ENCODE results near the gene ANKRD6.

DNA sequence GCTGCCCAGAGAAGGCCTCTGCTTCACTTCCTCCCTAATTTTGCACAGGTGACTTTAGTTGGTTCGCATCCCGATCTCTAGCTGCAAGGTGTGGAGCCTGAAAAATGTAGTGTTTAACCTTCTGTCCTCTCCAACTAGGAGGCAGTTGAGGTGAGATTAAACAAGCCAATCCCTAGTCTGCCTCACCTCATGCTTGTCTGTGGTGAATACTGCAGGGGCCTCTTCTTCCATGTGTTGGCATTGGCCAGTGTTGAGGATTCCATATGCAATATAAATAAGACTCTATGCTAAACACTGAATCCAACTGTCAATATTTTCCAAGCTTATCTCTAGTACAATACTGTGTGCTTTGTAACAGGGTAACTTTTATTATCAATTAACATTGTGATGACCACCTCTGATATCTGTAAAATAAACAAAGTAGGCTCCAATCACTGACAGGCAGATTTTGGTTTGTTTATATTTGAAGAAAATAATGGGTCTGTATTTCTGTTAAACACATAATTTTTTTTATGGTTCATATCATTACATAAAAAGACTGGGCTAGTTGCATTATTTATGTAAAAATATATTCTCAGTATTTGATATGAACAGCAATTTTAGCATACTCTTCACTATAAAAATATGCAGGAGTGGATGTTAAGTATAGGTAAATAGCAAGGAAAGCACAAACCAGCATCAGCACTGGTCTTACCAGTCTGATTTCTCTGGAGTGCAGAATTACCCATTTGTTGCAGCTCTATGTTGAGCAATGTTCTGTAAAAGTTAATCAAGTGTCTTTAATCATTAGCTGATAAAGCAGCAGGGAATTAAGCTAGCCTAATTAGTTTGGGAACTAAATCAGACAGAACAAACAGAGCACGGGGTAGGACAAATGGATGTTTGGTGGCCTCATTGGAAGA lies 74.0 kb downstream of the ANKRD6 start:
- TF ChIP-seq POLR2A (IDR thresholded peaks at IDR 0.05) = no peak
- TF ChIP-seq, protein P1, sequence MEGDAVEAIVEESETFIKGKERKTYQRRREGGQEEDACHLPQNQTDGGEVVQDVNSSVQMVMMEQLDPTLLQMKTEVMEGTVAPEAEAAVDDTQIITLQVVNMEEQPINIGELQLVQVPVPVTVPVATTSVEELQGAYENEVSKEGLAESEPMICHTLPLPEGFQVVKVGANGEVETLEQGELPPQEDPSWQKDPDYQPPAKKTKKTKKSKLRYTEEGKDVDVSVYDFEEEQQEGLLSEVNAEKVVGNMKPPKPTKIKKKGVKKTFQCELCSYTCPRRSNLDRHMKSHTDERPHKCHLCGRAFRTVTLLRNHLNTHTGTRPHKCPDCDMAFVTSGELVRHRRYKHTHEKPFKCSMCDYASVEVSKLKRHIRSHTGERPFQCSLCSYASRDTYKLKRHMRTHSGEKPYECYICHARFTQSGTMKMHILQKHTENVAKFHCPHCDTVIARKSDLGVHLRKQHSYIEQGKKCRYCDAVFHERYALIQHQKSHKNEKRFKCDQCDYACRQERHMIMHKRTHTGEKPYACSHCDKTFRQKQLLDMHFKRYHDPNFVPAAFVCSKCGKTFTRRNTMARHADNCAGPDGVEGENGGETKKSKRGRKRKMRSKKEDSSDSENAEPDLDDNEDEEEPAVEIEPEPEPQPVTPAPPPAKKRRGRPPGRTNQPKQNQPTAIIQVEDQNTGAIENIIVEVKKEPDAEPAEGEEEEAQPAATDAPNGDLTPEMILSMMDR (IDR thresholded peaks at IDR 0.05) = no peak
